ENCODE results near the gene VIL1. TPM values are rescaled to one million over a fixed set of nuclear protein-coding genes. Genes with fewer than 3 reads are reported as not detected.

The VIL1 gene
- total RNA-seq, 6 experiments from 2014 or later: 2.1 to 118 (median 19.1) TPM

- H3K27ac ChIP-seq: peak overlapping the region in 1 of 3 donors; percentile 89
- WGBS (ENCODE audit: insufficient coverage, low coverage, low lambda C conversion rate, missing lambda C conversion rate): no CpG with 5 or more reads among the region's 5 CpGs
- no peaks in the 10 kb centered on the region for H3K9me3 ChIP-seq
- TF ChIP-seq POLR2A (IDR thresholded peaks at IDR 0.05): no peak
- no peak for TF ChIP-seq CTCF (IDR thresholded peaks at IDR 0.05)
- peaks cover 0 to 12% (median 0%) of the 10 kb centered on the region in 4 donors for H3K4me1 ChIP-seq
- H3K27me3 ChIP-seq: no peaks in the 10 kb centered on the region
- no peaks in the 10 kb centered on the region for H3K36me3 ChIP-seq
- DNase-seq (no peak), ATAC-seq (no peak)
- H3K4me3 ChIP-seq: no peak overlapping the region
- intact Hi-C loops (cut with DNase I): no loop called here
Measured at GRCh38 chr2:218418321-218418716, 604 bp upstream of the VIL1 start.

- WGBS (ENCODE audit: insufficient coverage, low coverage, low lambda C conversion rate, missing lambda C conversion rate): 53% methylated on average over 3 of the region's 7 CpGs
- ATAC-seq (peak; percentile 6 to 23 (median 16)), DNase-seq (no peak)
- no peaks in the 10 kb centered on the region for H3K36me3 ChIP-seq
- peak overlapping the region; percentile 25 to 69 (median 57) for H3K4me3 ChIP-seq
- H3K27ac ChIP-seq: peak overlapping the region in 2 of 3 donors; percentile 59 to 89
- intact Hi-C loops (cut with DNase I): no loop called here
- peaks cover 0 to 12% (median 0%) of the 10 kb centered on the region in 4 donors for H3K4me1 ChIP-seq
- H3K9me3 ChIP-seq: no peaks in the 10 kb centered on the region
- no peaks in the 10 kb centered on the region for H3K27me3 ChIP-seq
- TF ChIP-seq POLR2A (IDR thresholded peaks at IDR 0.05): no peak
- TF ChIP-seq CTCF (IDR thresholded peaks at IDR 0.05): no peak
Measured at GRCh38 chr2:218419630-218420216, 800 bp downstream of the VIL1 start.

- Histone ChIP-seq H3K4me1 (peaks cover 0 to 12% (median 0%) of the 10 kb centered on the region in 4 donors), H3K4me3 (no peak overlapping the region), H3K36me3 (peaks cover 0 to 6% (median 0%) of the 10 kb centered on the region in 4 donors), H3K27me3 (no peaks in the 10 kb centered on the region), H3K27ac (no peak overlapping the region), H3K9me3 (no peaks in the 10 kb centered on the region)
- ATAC-seq (no peak), DNase-seq (no peak)
- WGBS (ENCODE audit: insufficient coverage, low coverage, low lambda C conversion rate, missing lambda C conversion rate): 85% methylated on average over 2 of the region's 2 CpGs
- no peak for TF ChIP-seq CTCF (IDR thresholded peaks at IDR 0.05)
- TF ChIP-seq POLR2A (IDR thresholded peaks at IDR 0.05): no peak
- intact Hi-C loops (cut with DNase I): no loop called here
Measured at GRCh38 chr2:218421027-218421426, 2.1 kb downstream of the VIL1 start.

- Histone ChIP-seq H3K36me3 (peaks cover 0 to 6% (median 0%) of the 10 kb centered on the region in 4 donors), H3K9me3 (no peaks in the 10 kb centered on the region), H3K4me1 (peaks cover 0 to 12% (median 0%) of the 10 kb centered on the region in 4 donors), H3K27me3 (no peaks in the 10 kb centered on the region), H3K4me3 (no peak overlapping the region), H3K27ac (no peak overlapping the region)
- intact Hi-C loops (cut with DNase I): no loop called here
- 89% methylated on average over 3 of the region's 9 CpGs for WGBS (ENCODE audit: insufficient coverage, low coverage, low lambda C conversion rate, missing lambda C conversion rate)
- TF ChIP-seq POLR2A (IDR thresholded peaks at IDR 0.05): no peak
- TF ChIP-seq CTCF (IDR thresholded peaks at IDR 0.05): no peak
- DNase-seq: no peak
- ATAC-seq: no peak
Measured at GRCh38 chr2:218422403-218423086, 3.6 kb downstream of the VIL1 start.
